ENCODE measurements around the gene KIFAP3.

- TF ChIP-seq CTCF (IDR thresholded peaks at IDR 0.05), result no peak
- no peak for TF ChIP-seq EZH2 (IDR thresholded peaks at IDR 0.05; ENCODE audit: borderline replicate concordance, insufficient read depth, low read depth, low read length, poor library complexity, severe bottlenecking)
Measured at GRCh38 chr1:169943963-169944526, 130.4 kb downstream of the KIFAP3 start.
